ENCODE data around the gene CBY1.
A peak's percentile ranks its signal among the peaks of the same experiment; 100 is the strongest.
"Not testable (repeated sequence)": the region's sequence is repeated elsewhere in the genome, so short reads cannot be mapped to it uniquely, and the experiment has no call there.

The CBY1 gene

DNA sequence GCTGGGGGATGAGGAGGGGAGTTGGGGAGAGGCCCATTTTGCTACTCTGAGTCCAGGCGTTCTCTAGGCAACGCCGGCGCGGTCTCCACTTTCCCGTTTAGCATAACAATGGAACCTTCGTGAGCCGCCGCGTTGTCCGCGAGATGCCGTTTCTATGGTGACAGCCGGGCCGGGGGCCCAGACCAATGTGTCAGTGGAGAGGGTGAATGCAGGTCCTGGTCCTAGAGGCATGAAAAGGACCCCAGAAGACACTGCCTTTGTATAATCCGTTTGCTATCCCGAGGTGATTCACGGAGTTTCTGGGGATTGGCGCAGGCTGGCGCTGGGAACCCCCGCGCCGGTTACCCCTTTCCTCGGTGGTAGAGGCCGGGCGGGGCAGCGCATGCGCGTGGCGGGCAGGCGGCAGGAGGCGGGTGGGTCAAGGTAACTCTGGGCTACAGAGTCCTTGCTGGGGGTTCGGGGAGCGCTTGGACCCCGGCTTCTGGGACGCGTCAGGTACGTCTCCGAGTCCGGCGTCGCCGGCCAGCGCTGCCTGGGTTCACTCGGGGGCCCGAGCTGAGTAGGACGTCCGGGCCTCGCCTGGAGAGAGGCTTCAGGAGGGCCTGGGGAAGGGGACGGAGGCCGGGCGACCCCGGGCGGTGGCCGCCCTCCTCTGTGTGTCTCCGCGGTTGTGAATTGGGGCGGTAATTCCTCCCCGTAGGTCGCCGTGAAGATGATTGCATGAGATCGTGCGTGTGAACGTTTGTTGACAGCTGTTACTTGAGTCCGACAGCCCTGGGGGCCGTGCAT is at the start of gene CBY1, which contains the start of gene FAM227A:
Gene CBY1 (plus strand): TSS at position 383 of the 789 bp plus-strand sequence. CDS start 11,417 bp downstream, outside the sequence.
Gene FAM227A (minus strand): TSS at position 137 of the 789 bp plus-strand sequence. CDS start 6,224 bp downstream, outside the sequence.
- DNase-seq = peak; percentile 75 to 82

GRCh38 chr22:38607680-38608079 is 48.8 kb upstream of the CBY1 start:
- no peak for DNase-seq

DNA sequence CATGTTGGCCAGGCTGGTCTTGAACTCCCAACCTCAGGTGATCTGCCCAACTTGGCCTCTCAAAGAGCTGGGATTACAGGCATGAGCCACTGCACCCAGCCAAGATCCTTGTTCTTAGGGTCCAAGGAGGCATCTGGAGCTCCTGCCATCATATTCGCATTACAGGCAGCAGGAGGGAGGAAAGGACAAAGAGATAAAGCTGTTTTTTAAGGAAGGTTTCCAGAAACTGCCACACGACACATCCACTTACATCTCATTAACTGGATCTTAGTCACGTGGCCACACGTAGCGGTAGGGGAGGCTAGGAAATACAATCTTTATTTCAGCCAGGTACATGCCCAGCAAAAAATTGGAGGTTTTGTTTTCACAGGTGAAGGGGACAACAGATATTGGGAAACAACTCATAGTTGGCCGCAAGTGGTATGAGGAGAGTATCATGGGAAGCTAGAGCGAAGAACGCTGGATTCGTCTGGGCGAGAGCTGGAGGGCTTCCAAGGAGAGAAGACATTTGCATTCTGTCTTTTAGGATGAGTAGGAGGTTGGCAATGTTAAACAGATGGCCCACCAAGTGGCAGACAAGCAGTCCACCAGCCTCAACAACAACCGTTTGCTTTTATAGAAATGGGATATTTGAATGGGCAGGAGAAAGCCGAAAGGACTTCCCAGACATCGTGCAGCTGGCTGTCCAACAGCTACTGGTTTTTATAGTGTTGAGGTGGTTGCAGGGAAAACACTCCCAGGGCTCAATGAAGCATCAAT is 47.3 kb upstream of the CBY1 start:
- no peak for DNase-seq

DNA sequence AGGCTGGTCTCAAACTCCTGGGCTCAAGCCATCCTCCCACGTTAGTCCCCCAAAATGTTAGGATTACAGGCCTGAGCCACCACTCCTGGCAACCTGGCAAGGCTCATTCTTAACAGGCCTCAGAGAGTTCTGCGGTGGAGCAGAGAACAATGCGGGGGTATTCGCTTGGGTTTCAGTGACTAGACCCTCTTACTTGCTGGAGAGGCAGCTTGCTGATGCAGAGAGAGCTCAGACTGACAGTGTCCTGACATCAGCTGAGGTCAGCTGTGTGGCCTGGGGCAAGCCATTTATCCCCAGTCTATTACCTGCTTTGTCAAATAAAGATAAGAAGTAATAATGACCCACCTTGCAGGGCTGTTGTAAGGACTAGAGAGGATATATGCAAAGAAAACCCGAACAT is 46.2 kb upstream of the CBY1 start:
- DNase-seq = no peak

DNA sequence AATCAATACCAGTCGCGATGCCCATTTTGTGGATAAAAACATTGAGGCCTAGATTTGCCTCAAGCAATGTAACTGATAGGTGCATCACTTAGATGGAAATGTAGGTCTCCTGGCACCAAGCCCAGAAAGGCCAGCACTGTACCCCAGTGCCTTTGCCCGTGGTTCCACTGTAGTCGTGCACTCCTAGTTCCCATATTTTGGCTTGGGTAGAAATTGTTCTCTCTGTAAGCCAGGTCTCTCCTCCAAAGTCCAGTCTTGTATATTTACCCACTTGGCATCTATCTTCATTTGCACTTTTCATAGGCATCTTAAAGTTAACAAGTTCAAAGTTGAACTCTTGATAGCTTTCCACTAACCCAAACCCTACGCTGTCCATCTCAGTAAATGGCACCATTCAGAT is 44.9 kb upstream of the CBY1 start:
- DNase-seq = no peak

- DNase-seq = no peak
Observed at GRCh38 chr22:38612217-38613006, 44.0 kb upstream of the CBY1 start.

GRCh38 chr22:38613588-38613987 is 42.9 kb upstream of the CBY1 start:
- DNase-seq = no peak

DNA sequence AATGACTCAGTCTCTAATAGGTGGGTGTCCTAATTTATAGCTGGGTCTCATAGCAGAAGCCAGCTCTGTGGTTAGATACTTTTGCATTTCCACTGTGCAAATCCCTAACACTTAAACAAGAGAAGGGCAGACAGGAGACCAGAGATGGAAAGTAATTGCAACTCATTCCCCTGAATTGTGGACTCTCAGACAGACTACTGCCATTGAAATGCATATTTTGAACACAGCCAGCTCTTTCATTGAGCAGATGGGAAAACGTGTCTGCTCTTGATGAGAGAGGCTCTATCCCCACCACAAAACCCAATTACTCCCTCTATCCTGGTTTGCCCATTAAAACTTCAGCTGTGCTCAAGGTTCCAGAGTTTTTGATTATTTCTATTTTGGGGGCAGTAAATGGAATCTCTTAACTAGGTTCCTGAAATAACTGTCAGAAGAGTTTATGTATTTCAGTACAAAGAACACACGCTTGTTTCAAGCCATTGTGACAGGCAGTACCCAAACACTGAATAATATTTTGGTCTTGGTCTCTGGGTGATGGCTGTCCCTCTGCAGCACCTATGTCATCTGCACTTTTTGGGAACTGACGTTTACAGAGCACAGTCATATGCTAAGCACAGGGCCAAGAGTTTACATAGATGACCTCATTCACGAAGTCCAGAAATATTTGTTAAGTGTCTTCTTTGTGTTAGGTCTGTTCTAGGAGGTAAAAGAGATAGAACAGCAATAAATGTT is 41.9 kb upstream of the CBY1 start:
- DNase-seq = no peak

DNA sequence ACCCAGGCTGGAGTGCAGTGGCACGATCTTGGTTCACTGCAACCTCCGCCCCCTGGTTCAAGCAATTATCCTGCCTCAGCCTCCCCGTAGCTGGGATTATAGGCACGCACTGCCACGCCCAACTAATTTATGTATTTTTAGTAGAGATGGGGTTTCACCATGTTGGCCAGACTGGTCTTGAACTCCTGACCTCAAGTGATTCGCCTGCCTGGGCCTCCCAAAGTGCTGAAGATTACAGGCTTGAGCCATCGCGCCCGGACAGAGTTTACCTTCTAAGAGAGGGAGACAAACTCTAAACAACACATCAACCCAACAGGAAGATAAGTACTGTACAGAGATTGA is 41.4 kb upstream of the CBY1 start:
- DNase-seq = not testable (repeated sequence)

GRCh38 chr22:38618258-38618657 is 38.2 kb upstream of the CBY1 start:
- DNase-seq = no peak

- DNase-seq = no peak
Observed at GRCh38 chr22:38618682-38619081, 37.8 kb upstream of the CBY1 start.

DNA sequence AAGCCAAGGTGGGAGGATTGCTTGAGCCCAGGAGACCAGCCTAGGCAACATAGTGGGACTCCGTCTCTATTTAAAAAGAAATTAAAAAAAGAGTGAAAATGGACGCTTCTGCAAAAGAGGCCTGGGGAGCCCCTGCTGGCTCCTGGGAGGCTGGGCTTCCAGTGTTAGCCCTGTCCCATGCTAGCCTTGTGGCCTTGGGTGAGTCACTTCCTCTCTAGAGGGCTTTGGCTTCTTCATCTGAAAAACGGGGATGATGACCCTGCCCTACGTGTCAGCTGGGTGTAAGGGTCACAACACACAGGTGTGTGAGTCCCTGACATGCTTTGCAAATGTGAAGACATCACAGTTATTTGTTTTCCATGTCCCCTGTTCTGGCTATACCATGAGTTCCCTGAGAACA is 33.1 kb upstream of the CBY1 start:
- DNase-seq = no peak

- no peak for DNase-seq
Observed at GRCh38 chr22:38628444-38628843, 28.0 kb upstream of the CBY1 start.

DNA sequence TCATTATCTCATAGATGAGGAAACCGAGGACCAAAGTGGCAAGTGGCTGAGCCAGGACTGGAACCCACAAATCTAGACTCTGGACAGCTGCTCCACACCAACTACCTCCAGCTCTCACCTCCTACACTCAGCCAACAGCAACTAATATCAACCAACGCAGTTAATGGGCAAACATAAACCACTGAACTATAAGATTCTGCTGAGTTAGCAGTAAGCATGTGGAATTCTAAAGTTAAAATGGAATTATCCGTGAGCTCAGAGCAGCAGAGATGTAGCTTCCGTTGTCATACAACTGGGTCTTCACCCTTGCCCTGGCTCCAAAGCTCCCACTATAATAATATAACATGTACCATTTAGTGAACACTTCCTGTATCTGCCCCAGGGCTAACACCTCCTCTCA is 27.3 kb upstream of the CBY1 start:
- no peak for DNase-seq

GRCh38 chr22:38631724-38632123 is 24.7 kb upstream of the CBY1 start:
- DNase-seq = no peak

GRCh38 chr22:38632528-38632927 is 23.9 kb upstream of the CBY1 start:
- DNase-seq = no peak

GRCh38 chr22:38638216-38638615 is 18.2 kb upstream of the CBY1 start:
- DNase-seq = no peak

- no peak for DNase-seq
Observed at GRCh38 chr22:38638728-38639127, 17.7 kb upstream of the CBY1 start.

GRCh38 chr22:38641476-38642040 is 14.9 kb upstream of the CBY1 start:
- no peak for DNase-seq

DNA sequence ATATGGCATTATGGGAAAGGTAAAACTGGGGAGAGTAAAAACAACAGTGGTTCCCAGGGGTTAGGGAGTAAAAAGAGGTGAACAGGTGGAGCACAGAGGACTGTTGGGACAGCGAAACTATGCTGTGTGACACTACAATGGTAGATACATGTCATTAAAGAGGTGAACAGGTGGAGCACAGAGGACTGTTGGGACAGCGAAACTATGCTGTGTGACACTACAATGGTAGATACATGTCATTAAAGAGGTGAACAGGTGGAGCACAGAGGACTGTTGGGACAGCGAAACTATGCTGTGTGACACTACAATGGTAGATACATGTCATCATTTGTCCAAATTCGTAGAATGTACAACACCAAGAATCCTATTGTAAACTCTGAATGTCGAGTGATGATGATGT is 12.2 kb upstream of the CBY1 start:
- DNase-seq = not testable (repeated sequence)

DNA sequence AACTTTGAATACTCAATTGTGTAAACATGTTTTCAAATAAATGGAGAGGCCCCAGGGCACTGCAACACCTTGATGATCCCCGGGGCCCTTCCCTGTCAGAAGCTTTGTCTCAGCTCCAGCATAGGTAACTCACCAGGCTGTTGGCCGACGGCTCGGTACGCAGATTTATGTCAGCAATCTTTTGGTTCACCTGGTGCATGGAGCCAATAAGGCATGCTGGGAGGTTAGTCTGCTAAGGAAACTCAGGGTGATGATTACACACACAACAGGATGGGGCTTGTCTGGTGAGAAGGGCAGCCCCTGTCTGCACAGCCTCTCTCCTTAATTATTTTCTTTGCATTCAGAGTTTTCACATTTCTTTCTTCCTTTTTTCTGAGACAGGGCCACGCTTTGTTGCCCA is 11.0 kb upstream of the CBY1 start:
- no peak for DNase-seq

DNA sequence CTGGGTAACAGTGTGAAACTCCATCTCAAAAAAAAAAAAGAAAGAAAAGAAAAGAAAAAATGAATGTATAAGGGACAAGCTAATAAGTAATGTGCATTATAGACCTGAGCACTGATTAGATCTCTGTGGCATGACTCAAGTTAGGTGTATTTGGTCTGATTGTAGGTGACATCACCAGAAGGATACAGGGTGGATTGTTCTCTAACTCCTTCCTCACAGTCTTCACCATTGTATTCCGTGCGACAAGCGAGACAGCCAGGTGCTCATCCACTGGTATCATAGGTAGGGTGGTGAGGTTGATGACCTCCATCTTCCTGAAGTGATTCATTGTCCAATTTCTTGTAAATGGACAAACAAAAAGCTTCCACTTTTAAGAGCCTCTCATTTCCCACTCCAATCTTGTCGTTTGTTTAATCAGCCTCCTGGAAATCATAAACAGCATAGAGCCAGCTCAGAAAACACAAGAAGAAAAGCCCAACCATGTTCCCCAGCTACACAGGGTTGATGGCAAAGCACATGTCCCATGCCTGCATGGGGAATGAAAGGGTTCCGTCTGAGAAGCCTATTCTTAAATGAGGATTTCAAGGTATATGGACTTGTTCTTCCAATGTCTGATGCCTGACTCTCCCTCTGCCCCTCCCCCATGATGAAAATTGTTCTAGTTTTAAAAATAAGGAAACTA is 6.5 kb upstream of the CBY1 start:
- peak in 1 of 2 experiments; percentile 22 for DNase-seq

Data from NCI-H187 (cell line).